IMR-90 (cell line): ENCODE measurements around the gene NOP16. TPM values are rescaled to one million over a fixed set of nuclear protein-coding genes. Genes with fewer than 3 reads are reported as not detected.

Source experiments
- ATAC-seq: fragments of 200-7000 bp; cut with Tn5 transposase; 2 replicates; pipeline ENCODE4 v1.9.1; 2020; ENCODE audit warnings: low read depth, mild to moderate bottlenecking, moderate library complexity
- BruUV-seq: library from RNA; stranded (reverse); fragments of 400-500 nt; replicated peaks from 2 replicates; lab custom pipeline; 2021; lab: Mats Ljungman, UMichigan
- CTCF ChIA-PET: fragments of 300-600 bp; formaldehyde crosslinking; extraction: SDS; loops from one replicate; lab custom pipeline; 2021; ENCODE audit warnings: antibody characterized with exemption; lab: Yijun Ruan, JAX
- POLR2A ChIA-PET: fragments of 300-600 bp; sonication (Branson Sonifier 250); formaldehyde crosslinking; loops from one replicate; lab custom pipeline; 2022; ENCODE audit warnings: antibody characterized with exemption; ENCODE audit not compliant: unreplicated experiment; lab: Charles Lee
- DNase-seq: peaks from one replicate; pipeline ENCODE4 v3.0.0; 2013
- H2AFZ ChIP-seq: replicated peaks from 2 replicates; pipeline ENCODE3; 2013; ENCODE audit warnings: low read length, mild to moderate bottlenecking; ENCODE audit not compliant: poor library complexity
- H2AK5ac ChIP-seq: 2 replicates; pipeline ENCODE4 v1.6.1; 2013; ENCODE audit warnings: low read depth, low read length, inconsistent platforms
- H2AK9ac ChIP-seq: replicated peaks from 2 replicates; pipeline ENCODE3; 2013; ENCODE audit warnings: mild to moderate bottlenecking, low read depth, low read length, moderate library complexity; ENCODE audit not compliant: poor library complexity
- H2BK120ac ChIP-seq: 2 replicates; pipeline ENCODE4 v1.6.1; 2013; ENCODE audit warnings: low read depth, low read length, inconsistent platforms
- H2BK15ac ChIP-seq: 3 replicates; pipeline ENCODE4 v1.6.1; 2013; ENCODE audit warnings: low read depth, low read length, inconsistent platforms
- H2BK20ac ChIP-seq: 2 replicates; pipeline ENCODE4 v1.6.1; 2013; ENCODE audit warnings: low read depth, mild to moderate bottlenecking, inconsistent platforms, low read length, moderate library complexity
- H2BK5ac ChIP-seq: 2 replicates; pipeline ENCODE4 v1.6.1; 2013; ENCODE audit warnings: mild to moderate bottlenecking, low read depth, low read length, inconsistent platforms; ENCODE audit not compliant: poor library complexity, severe bottlenecking
- H3K14ac ChIP-seq: replicated peaks from 2 replicates; pipeline ENCODE4 v1.6.1; 2013; ENCODE audit warnings: low read depth, low read length, inconsistent platforms
- H3K18ac ChIP-seq: 2 replicates; pipeline ENCODE4 v1.6.1; 2013; ENCODE audit warnings: low read depth, low read length, control low read depth
- H3K23ac ChIP-seq: 2 replicates; pipeline ENCODE4 v1.6.1; 2013; ENCODE audit warnings: low read depth, low read length, inconsistent platforms
- H3K27ac ChIP-seq: 2 replicates; pipeline ENCODE4 v1.5.1; 2013; ENCODE audit warnings: mild to moderate bottlenecking, control low read depth, low read length; ENCODE audit not compliant: insufficient read depth
- H3K27me3 ChIP-seq: 2 replicates; pipeline ENCODE4 v1.6.1; 2013; ENCODE audit warnings: low read length; ENCODE audit not compliant: control insufficient read depth, insufficient read depth
- H3K36me3 ChIP-seq: 2 replicates; pipeline ENCODE4 v1.6.1; 2013; ENCODE audit warnings: low read length, mixed read lengths; ENCODE audit not compliant: control insufficient read depth, insufficient read depth
- H3K4ac ChIP-seq: 2 replicates; pipeline ENCODE4 v1.6.1; 2013; ENCODE audit warnings: low read depth, low read length, inconsistent platforms
- H3K4me1 ChIP-seq: 2 replicates; pipeline ENCODE4 v1.6.1; 2013; ENCODE audit warnings: low read length, mixed read lengths; ENCODE audit not compliant: control insufficient read depth, insufficient read depth
- H3K4me2 ChIP-seq: 2 replicates; pipeline ENCODE4 v1.6.1; 2013; ENCODE audit warnings: low read depth, mild to moderate bottlenecking, control low read depth, low read length, moderate library complexity
- H3K4me3 ChIP-seq: 2 replicates; pipeline ENCODE4 v1.5.1; 2013; ENCODE audit warnings: low read depth, mild to moderate bottlenecking, control low read depth, low read length, moderate library complexity; ENCODE audit not compliant: insufficient read depth
- H3K56ac ChIP-seq: 2 replicates; pipeline ENCODE4 v1.6.1; 2013; ENCODE audit warnings: low read length, inconsistent platforms; ENCODE audit not compliant: insufficient read depth; ENCODE audit errors: extremely low read depth
- H3K79me1 ChIP-seq, 2 experiments: 2 replicates each; pipeline ENCODE4 v1.6.1; 2013; ENCODE audit warnings: low read length in 2 of 2, inconsistent platforms in 1 of 2, low read depth in 1 of 2
- H3K9ac ChIP-seq: 2 replicates; pipeline ENCODE4 v1.6.1; 2013; ENCODE audit warnings: low read depth, low read length, control low read depth
- H3K9me1 ChIP-seq: 2 replicates; pipeline ENCODE4 v1.6.1; 2013; ENCODE audit warnings: low read length, inconsistent platforms; ENCODE audit not compliant: insufficient read depth
- H3K9me3 ChIP-seq: 2 replicates; pipeline ENCODE4 v1.6.1; 2013; ENCODE audit warnings: low read length; ENCODE audit not compliant: control insufficient read depth, insufficient read depth
- H4K20me1 ChIP-seq: 2 replicates; pipeline ENCODE4 v1.6.1; 2013; ENCODE audit warnings: low read length, inconsistent platforms; ENCODE audit not compliant: insufficient read depth
- H4K5ac ChIP-seq: 2 replicates; pipeline ENCODE4 v1.6.1; 2013; ENCODE audit warnings: mild to moderate bottlenecking, low read depth, low read length, control low read depth
- H4K8ac ChIP-seq, 2 experiments: 2 replicates each; pipeline ENCODE4 v1.6.1; 2013; ENCODE audit warnings: low read depth in 2 of 2, low read length in 2 of 2, control low read depth in 1 of 2, inconsistent platforms in 1 of 2
- H4K91ac ChIP-seq: 2 replicates; pipeline ENCODE4 v1.6.1; 2013; ENCODE audit warnings: low read depth, low read length, inconsistent platforms; ENCODE audit not compliant: insufficient read depth
- BHLHE40 ChIP-seq: fragments of 150-350 bp; IDR thresholded peaks from 2 replicates; pipeline ENCODE4 v1.6.1; 2016; ENCODE audit warnings: mild to moderate bottlenecking, low read depth, low read length
- CEBPB ChIP-seq: IDR thresholded peaks from 2 replicates; pipeline ENCODE4 v1.6.1; 2012; ENCODE audit warnings: low read depth, low read length, improper control_type of control experiment
- CHD1 ChIP-seq: IDR thresholded peaks from 2 replicates; pipeline ENCODE4 v1.6.1; 2012; ENCODE audit warnings: low read depth, low read length, improper control_type of control experiment
- FOS ChIP-seq: fragments of 150-350 bp; IDR thresholded peaks from 2 replicates; pipeline ENCODE4 v1.6.1; 2016; ENCODE audit warnings: low read depth, low read length
- MAZ ChIP-seq: IDR thresholded peaks from 2 replicates; pipeline ENCODE4 v1.6.1; 2012; ENCODE audit warnings: low read depth, mild to moderate bottlenecking, low read length, improper control_type of control experiment, moderate library complexity, borderline replicate concordance
- MXI1 ChIP-seq: IDR thresholded peaks from 2 replicates; pipeline ENCODE4 v1.6.1; 2012; ENCODE audit warnings: low read depth, mild to moderate bottlenecking, low read length, moderate library complexity, borderline replicate concordance
- NFE2L2 ChIP-seq: fragments of 150-350 bp; IDR thresholded peaks from 2 replicates; pipeline ENCODE4 v1.6.1; 2016; ENCODE audit warnings: low read depth, mild to moderate bottlenecking, low read length
- POLR2A ChIP-seq: IDR thresholded peaks from 2 replicates; pipeline ENCODE4 v1.6.1; 2012; ENCODE audit warnings: mild to moderate bottlenecking, low read depth, low read length
- RAD21 ChIP-seq: IDR thresholded peaks from 2 replicates; pipeline ENCODE4 v1.6.1; 2012; ENCODE audit warnings: low read length, improper control_type of control experiment
- RCOR1 ChIP-seq: IDR thresholded peaks from 2 replicates; pipeline ENCODE4 v1.6.1; 2012; ENCODE audit warnings: mild to moderate bottlenecking, low read length, improper control_type of control experiment; ENCODE audit not compliant: insufficient replicate concordance
- RFX5 ChIP-seq: IDR thresholded peaks from 2 replicates; pipeline ENCODE4 v1.8.0; 2012; ENCODE audit warnings: low read depth, mild to moderate bottlenecking, low read length, moderate library complexity
- SMC3 ChIP-seq: fragments of 150-350 bp; IDR thresholded peaks from 2 replicates; pipeline ENCODE4 v1.6.1; 2016; ENCODE audit warnings: low read depth, mild to moderate bottlenecking, antibody characterized with exemption, low read length, moderate library complexity
- WGBS, 2 experiments: methylation state at CpG; one replicate each; pipeline versions ENCODE4 v1.1.5 to v1.1.7; 2013; ENCODE audit warnings: missing lambda C conversion rate in 2 of 2; ENCODE audit not compliant: insufficient read length in 1 of 2; ENCODE audit errors: extremely low coverage in 2 of 2; 5-methylcytosine and 5-hydroxymethylcytosine counted together
- dilution Hi-C: fragments of 300-500 bp; cut with HindIII; formaldehyde crosslinking; loops from one replicate; pipeline ENCODE4 v1.14.3; 2018; ENCODE audit warnings: low sequenced_read_pairs; ENCODE audit not compliant: unreplicated experiment
- in situ Hi-C: fragments of 300-500 bp; cut with MboI; formaldehyde crosslinking; loops from 3 replicates; pipeline ENCODE4 v1.14.3; 2019; ENCODE audit warnings: low sequenced_read_pairs, inconsistent platforms, mixed read lengths
- intact Hi-C: fragments of 100-400 bp; cut with micrococcal nuclease; formaldehyde crosslinking; loops from 2 replicates; pipeline ENCODE4 v1.10.0; 2022
- polyA plus RNA-seq, 3 experiments: library from polyadenylated mRNA; depleted of rRNA; stranded (reverse); fragments of >200 nt; gene quantifications; 2 replicates each; pipeline ENCODE4 v1.2.3, GENCODE V29; 2012; ENCODE audit warnings: low replicate concordance in 1 of 3
- total RNA-seq: library from RNA; depleted of rRNA; stranded (reverse); fragments of >200 nt; gene quantifications from 2 replicates; pipeline ENCODE4 v1.2.3, GENCODE V29; 2012
- TF ChIP-seq, protein P1 (sequence below): fragments of 150-350 bp; IDR thresholded peaks from 2 replicates; pipeline ENCODE4 v1.6.1; 2017; ENCODE audit warnings: mild to moderate bottlenecking, antibody characterized with exemption, low read length, low read depth
- TF ChIP-seq, protein P2 (sequence below): conservative IDR thresholded peaks from 2 replicates; pipeline ENCODE4 v1.5.1; 2012; ENCODE audit warnings: mild to moderate bottlenecking, low read depth, low read length, improper control_type of control experiment

NOP16 gene
- total and polyA plus RNA-seq, 2 of the 4 experiments (the other 2 are of a cell fraction) = 28.0 to 60.4 TPM

DNA sequence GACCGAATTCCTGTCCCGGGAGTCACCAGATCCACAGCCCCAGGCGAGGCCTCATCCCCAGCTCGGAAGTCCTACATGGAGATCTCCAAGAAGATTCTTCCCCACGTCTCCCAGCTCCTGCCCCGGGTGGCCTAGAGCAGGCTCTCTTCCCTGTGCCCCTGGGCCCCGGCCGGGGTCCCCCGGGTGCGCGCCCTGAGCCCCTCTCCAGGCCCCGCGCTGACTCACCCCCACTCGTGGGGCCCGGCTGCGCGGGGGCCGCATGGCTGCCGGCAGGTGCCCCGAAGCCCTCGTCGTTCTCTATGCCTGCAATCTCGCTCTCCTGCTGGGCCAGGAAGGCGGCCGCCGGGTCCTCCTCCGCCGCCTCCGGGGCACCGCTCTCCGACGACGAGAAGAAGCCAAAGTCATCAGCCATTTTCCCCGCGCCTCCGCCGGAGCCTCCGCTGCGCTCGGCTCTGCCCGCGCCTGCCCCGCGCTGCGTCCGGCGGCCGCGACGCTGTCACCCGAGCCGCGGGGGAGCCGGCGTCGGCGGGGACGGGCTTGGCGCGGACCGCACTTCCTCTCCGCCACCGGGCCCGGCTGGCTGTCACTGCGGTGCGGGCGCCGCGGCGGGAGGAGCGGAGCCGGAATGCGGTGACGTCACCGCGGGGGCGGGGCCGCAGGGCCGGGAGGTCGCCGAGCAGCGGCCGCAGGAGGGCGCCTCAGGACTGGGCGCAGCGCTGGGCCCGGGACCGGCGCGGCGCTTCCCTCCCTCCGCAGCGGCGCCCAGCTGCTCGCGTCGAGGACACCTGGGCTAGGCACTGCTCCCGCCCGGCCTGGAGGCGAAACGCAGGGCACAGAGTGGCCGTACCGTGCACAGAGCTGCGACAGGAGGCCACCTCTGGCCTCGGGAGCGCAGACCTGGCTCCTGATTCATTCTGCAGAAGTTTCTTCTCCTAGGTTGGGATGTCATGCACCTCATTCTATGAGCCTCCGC lies 27.8 kb upstream of the NOP16 start, which contains the start of gene CLTB:
Gene CLTB (minus strand): TSS at position 588 of the 973 bp plus-strand sequence. CDS start 176 bp downstream, at position 412.
- ATAC-seq (peak; percentile 92), DNase-seq (peak; percentile 78)
- Histone ChIP-seq H2AK5ac (peak within 1 kb of the TSS; percentile 66; the same call in 1 of the 2 replicates), H4K8ac (peak within 1 kb of the TSS; percentile 10 to 81; a peak in 3 of 4 replicates), H2BK120ac (peak within 1 kb of the TSS; percentile 68), H2BK20ac (peak within 1 kb of the TSS; percentile 62; the same call in 1 of the 2 replicates), H3K27me3 (peaks cover 3% of the 10 kb centered on the region; the same call in 1 of the 2 replicates), H3K14ac (peak within 1 kb of the TSS; percentile 19), H4K20me1 (peaks cover 35% of the 10 kb centered on the region), H2BK5ac (peak within 1 kb of the TSS; percentile 50), H3K4me1 (peaks cover 11% of the 10 kb centered on the region), H3K4ac (peak within 1 kb of the TSS; percentile 65), H3K27ac (peak within 1 kb of the TSS; percentile 54), H3K9ac (peak within 1 kb of the TSS; percentile 63), H4K91ac (peak within 1 kb of the TSS; percentile 68; the same call in 1 of the 2 replicates), H3K79me1 (peaks cover 13 to 46% of the 10 kb centered on the region in 2 experiments; a peak in 3 of 4 replicates), H3K36me3 (no peaks in the 10 kb centered on the region), H3K4me2 (peak within 1 kb of the TSS; percentile 91), H4K5ac (no peak within 1 kb of the TSS), H3K23ac (peak within 1 kb of the TSS; percentile 90), H2BK15ac (no peak within 1 kb of the TSS), H3K56ac (peak within 1 kb of the TSS; percentile 57), H2AK9ac (peak within 1 kb of the TSS; percentile 93), H3K4me3 (peak within 1 kb of the TSS; percentile 73), H3K9me3 (no peaks in the 10 kb centered on the region; the same call in 1 of the 2 replicates), H3K9me1 (peaks cover 11% of the 10 kb centered on the region), H2AFZ (peak within 1 kb of the TSS; percentile 90), H3K18ac (no peak within 1 kb of the TSS)
- ChIA-PET POLR2A (no interaction called here), CTCF (interaction anchor here (0.6 to 2.0 kb wide), 11 partner anchors 13 to 217 kb away, joined by 3 to 7 read pairs (median 4); no protein-coding TSS in a partner anchor)
- no TSS peak for BruUV-seq
- in situ Hi-C loops (no loop called here), intact Hi-C loops (loop anchor here (1.0 to 10.0 kb wide), 5 partner anchors 85 to 229 kb away; partner anchors contain the start of genes RNF44 and TSPAN17), dilution Hi-C loops (no loop called here)
- WGBS, 2 experiments = 0% methylated on average over 42 of the region's 107 CpGs; no CpG with 5 or more reads in 1 of the 2 experiments
- TF ChIP-seq, protein P1, sequence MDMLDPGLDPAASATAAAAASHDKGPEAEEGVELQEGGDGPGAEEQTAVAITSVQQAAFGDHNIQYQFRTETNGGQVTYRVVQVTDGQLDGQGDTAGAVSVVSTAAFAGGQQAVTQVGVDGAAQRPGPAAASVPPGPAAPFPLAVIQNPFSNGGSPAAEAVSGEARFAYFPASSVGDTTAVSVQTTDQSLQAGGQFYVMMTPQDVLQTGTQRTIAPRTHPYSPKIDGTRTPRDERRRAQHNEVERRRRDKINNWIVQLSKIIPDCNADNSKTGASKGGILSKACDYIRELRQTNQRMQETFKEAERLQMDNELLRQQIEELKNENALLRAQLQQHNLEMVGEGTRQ = no peak
- TF ChIP-seq RAD21 = peak; percentile 96
- TF ChIP-seq BHLHE40 = no peak
- TF ChIP-seq MAZ = peak; percentile 96
- TF ChIP-seq NFE2L2 = no peak
- TF ChIP-seq POLR2A = peak; percentile 72
- TF ChIP-seq MXI1 = peak; percentile 74
- TF ChIP-seq RFX5 = no peak
- TF ChIP-seq FOS = peak; percentile 35; the same call in 1 of the 2 replicates
- TF ChIP-seq SMC3 = peak; percentile 83
- TF ChIP-seq, protein P2, sequence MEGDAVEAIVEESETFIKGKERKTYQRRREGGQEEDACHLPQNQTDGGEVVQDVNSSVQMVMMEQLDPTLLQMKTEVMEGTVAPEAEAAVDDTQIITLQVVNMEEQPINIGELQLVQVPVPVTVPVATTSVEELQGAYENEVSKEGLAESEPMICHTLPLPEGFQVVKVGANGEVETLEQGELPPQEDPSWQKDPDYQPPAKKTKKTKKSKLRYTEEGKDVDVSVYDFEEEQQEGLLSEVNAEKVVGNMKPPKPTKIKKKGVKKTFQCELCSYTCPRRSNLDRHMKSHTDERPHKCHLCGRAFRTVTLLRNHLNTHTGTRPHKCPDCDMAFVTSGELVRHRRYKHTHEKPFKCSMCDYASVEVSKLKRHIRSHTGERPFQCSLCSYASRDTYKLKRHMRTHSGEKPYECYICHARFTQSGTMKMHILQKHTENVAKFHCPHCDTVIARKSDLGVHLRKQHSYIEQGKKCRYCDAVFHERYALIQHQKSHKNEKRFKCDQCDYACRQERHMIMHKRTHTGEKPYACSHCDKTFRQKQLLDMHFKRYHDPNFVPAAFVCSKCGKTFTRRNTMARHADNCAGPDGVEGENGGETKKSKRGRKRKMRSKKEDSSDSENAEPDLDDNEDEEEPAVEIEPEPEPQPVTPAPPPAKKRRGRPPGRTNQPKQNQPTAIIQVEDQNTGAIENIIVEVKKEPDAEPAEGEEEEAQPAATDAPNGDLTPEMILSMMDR = peak; percentile 99
- TF ChIP-seq RCOR1 = peak; percentile 5
- TF ChIP-seq CEBPB = 0 out of 2 replicates have a peak, but pooled peaks have one; percentile 3
- TF ChIP-seq CHD1 = no peak
